Embryonic facial prominence (tissue), 1 donor: ENCODE data around the gene DENND4B.
"Not testable (repeated sequence)": the region's sequence is repeated elsewhere in the genome, so short reads cannot be mapped to it uniquely, and the experiment has no call there.

ENCODE experiments used
- DNase-seq: peaks from one replicate; pipeline ENCODE4 v3.0.0-alpha.2; 2016; ENCODE audit errors: extremely low spot score

The DENND4B gene

DNA sequence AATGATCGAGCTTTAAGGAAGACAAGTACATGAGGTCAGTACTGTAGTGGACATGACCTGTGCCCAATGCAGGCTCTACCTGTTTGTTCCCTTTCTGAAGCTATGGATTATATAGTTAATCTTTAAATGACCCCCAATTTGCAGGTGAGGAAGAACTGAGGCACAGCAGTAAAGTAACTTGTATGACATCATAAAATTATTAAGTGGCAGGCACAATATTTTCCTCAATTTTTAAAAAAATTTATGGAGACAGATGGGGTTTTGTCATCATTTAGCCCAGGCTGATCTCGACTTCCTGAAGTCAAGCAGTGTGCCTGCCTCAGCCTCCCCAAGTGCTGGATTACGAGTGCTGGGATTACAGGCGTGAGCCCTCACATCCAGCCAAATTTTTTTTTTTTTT is 20.1 kb downstream of the DENND4B start:
- no peak for DNase-seq

DNA sequence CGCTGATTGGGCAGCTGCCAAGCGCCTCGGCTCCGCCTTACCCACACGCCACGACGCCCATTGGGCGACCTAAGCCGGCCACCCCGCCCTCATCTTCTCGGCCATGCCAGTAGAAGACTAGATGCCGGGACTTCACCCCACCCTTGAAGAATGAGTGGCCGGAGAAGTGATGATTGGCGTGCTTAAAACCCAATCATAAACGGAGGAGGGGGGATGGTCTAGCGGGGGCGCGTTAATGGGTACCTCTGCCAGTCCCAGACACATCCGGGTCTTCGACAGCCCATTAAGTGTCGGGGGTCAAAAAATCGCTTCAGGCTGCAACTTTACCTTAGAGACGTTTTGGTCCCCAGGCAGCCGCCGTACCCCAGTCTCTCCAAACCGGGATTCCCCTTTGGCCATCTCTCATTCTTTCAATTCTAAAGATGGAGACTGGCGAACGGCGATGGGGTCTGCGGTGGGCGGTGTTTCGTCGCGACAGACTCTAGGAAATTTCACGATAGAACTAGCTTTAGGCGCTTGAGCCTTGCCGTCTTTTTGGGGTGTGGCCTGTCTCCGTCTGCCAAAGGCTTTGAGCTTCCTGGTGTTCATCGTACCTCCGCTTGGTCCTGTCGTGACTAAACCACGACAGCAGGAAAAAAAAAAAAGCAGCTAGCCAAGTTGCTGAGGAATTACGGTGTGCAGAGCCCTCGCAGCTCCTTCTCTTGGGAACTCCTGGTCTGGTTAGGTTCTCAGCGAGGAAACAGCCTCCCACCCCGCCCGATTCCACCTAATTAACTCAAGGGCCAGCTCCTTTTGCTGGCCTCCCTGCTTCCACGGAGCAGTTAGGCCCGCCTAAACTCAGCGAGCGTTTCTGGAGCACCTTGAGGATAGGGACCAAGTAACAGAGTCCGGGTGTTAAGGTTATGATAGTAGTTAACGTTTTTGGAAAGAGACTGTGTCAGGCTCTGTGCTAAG is 23.3 kb downstream of the DENND4B start, which contains the start of gene GATAD2B:
Gene GATAD2B, minus strand, starts transcription at position 1 of the 954 bp plus-strand sequence. CDS start 94,625 bp downstream, outside the sequence.
- peak; percentile 99 for DNase-seq

DNA sequence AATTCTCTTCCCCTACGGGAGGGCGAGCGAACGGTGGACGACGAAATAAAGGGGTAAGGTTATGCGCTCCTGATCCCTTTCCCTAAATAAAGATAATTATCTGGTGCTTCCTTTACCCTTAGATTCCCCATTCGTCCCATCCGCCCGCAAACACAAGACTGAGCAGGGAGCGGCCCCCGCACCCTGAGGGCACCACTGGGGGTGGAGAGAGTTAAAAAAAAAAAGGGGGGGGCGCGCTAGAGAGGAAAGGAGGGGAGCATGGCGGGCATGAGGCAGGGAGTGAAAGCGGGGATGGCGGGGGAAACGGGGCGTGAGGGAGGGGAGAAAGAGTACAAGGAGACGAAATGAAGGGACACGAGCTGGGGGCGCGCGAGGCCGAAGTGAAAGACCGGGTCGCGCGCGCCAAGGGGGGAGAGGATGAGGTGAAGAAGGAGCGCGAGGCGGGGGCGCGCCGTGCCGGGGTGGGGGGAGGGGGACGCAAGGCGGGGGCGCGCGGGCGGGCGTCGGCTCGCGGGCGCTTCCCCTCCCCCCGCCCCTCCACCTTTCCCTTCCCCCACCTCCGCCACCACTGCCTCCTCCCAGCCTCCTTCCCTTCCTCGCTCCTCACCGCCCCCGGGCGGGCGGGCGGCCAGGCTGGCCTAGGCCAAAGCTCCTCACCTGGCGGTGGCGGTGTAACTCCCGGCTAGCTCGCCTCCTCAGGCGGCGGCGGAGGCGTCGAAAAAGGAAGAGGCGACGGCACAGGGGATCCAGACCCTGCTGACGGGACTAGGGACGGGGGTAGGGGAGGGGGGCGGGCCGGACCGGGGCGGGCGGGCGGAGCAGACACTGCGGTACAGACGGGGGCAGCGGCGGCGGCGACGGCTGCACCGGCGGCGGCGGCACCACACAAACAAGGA is 24.2 kb downstream of the DENND4B start:
- peak; percentile 30 for DNase-seq

DNA sequence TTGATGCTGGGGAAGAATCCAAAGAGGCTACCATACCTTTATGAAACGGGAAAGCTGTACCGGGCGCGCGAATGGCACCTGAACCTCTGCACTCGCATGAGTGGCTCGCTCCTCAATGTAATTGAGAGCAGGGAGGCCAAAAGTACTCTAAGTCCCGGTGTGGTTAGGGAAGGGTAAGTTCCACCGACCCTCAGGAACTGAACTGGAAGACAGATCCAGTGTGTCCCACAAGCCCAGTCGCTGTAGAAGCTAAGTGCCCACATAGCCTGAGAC is 24.8 kb downstream of the DENND4B start:
- no peak for DNase-seq

DNA sequence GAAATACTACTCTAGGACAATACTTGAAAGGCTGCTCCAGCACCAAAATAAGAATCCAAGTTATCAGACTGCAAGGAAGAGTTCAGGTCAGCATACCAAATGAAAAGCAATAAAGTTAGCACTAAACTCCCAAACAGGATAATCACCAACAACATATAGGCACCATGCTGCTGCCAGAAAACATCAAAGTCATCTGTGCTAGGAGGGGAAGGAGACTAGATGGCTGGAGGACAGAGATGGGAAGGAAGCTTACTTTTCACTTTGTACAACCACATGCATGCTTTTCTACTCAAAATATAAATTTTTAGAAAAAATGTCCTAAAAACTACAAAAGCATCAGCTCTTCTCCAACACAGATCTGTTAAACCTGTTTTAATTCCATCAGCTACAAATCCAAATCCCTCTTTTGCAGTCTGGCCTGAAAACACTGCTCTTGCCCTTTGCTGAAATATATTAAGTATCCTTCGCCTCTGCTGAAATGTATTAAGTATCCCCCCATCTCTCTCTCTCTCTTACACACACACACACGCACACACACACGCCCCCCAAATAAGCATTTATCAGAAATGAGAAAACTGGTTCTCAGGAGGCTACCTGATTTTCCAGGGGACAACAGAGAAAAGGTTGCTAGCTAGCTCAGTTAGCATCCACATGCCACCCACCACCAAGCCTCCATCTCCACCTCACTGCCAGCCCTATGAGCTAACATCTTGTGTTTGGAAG is 25.3 kb downstream of the DENND4B start:
- DNase-seq, result no peak

DNA sequence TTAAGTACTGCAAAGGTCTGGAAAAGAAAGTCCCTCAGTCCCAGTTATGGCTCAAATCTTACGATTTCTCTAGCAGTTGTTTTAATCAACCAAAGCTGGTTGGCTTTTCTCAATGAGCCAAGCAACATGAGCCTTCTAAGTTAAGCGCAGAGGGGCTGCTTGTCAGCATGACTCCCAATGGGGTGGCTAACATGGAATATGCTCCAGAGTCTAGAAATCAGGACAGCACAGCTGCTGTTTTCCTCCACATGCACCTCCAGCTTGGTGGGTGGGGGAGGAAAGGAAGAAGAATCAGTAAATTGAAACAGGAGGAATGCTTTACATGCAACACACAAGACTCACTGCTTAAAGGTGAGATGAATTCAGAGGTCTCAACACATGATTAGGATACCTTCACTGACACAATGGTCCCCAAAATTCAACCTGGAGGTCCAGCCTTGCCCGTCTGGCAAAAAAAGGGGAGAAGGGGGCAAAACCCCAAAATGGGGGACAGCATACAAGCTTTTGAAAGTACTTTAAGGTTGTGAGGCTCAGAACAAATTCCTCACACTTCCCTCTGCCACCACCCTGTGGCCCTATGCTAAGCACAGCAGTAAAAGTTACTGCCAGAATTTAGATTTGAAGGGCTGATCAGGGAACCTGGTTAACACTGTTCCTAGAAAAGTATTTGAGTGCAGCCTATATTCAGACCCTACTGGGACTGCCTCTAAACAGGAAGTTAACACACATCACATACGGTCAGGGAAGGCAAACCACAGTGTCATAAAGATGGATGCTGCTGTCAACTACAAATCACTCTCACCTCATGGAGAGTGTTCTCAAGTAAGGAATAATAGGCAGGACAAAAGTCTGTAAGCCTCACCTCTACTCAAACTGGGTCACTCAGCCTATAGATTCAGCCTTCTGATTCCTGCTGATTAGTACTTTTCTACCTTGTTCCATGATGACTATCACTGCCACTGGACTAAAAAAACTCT is 26.4 kb downstream of the DENND4B start:
- no peak for DNase-seq

DNA sequence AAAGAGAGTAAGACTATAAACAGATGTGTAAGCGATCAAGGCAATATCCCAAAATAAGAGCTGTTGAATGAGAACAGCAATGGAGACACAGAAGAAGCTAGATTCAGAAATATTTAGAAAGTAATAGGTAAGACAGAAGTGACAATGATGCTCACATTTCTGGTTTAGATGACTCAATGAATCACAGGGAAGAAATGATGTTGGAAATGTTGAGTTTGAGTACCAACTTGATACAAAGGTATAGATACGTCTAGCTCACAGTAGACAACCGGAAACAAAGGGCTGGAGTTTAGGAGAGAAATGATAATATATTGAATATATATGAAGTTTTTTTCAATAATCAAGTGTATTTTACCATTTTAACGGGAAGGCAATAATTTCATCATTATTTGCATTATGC is 30.2 kb downstream of the DENND4B start:
- no peak for DNase-seq

DNA sequence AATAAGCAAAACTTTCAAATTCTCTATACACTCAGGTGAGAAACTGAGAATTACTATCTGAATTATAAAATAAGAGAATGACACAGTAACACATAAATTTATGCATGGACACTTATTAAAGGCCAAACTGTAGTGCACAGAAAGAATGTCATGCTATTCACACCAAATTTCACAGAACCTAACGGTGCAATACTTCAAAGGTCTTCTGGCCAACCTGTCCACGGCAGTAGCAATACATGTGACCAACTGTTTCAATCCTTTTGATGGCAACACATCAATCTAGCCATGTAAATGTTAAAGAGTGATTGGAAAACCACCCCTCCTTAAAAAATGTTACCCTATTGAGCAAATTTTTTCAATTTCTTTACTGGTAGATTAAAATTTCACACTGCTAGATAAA is 34.2 kb downstream of the DENND4B start:
- DNase-seq, result no peak

DNA sequence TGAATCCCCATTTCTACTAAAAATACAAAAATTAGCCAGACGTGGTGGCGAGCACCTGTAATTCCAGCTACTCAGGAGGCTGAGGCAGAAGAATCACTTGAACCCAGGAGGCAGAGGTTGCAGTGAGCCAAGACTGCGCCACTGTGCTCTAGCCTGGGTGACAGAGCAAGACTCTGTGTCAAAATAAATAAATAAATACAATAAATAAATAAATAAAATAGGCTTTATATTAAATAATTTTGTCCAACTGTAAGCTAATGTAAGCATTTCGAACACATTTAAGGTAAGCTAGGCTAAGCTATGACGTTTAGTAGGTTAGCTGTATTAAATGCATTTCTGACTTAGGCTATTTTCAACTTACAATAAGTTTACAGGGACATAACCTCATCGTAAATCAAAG is 36.0 kb downstream of the DENND4B start:
- DNase-seq, result not testable (repeated sequence)

DNA sequence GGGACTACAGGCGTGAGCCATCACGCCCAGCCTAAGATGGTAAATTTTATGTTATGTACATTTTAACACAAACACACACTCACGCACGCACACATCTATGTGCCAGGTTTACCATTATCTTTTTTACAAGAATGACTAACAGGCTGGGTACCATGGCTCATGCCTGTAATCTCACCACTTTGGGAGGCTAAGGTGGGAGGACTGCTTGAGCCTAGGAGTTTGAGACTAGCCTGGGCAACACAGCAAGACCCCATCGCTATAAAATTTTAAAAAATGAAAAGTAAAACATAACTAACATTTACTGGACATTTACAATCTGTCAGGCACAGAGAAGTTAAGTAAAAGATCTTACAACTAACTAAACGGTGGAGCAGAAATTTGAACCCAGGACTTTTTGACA is 38.4 kb downstream of the DENND4B start:
- no peak for DNase-seq

DNA sequence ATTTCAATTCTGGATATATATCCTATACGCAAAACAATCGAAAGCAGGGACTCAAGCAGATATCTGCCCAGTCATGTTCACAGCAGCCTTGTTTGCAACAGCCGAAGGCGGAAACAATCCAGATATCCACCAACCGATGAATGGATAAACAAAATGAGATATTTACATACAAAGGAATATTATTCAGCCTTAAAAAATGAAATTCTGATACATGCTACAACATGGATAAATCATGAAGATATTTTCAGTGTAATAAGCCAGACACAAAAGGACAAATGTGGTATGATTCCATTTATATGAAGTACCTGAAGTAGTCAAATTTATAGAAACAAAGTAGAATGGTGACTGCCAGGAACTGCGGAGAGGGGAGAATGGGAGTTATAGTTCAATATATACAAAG is 39.4 kb downstream of the DENND4B start:
- no peak for DNase-seq

DNA sequence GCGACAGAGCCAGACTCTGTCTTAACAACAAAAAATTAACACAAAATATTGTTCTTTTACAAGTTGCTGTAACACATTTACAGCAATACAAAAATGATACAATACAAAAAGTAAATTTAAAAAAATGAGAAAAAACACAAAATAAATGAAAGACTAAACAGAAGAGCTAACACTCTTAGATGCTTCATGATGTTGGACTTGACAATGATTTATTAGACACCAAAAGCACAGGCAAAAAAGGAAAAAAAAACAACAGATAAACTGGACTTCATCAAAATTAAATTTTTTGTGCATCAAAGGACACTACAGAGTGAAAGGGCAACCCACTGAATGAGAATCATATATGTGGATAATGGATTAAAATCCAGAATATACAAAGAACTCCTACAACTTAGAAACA is 40.1 kb downstream of the DENND4B start:
- DNase-seq, result no peak

DNA sequence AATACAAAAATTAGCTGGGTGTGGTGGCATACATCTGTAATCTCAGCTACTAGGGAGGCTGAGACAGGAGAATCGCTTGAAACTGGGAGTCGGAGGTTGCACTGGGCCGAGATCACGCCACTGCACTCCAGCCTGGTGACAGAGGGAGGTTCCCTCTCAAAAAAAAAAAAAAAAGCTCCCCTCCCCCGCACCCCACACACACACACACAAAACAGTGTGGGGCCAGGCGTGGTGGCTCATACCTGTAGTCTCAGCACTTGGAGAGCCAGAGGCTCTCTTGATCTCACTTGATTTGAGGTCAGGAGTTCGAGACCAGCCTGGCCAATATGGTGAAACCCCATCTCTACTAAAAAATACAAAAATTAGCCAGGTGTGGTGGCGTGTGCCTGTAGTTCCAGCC is 40.6 kb downstream of the DENND4B start:
- not testable (repeated sequence) for DNase-seq

DNA sequence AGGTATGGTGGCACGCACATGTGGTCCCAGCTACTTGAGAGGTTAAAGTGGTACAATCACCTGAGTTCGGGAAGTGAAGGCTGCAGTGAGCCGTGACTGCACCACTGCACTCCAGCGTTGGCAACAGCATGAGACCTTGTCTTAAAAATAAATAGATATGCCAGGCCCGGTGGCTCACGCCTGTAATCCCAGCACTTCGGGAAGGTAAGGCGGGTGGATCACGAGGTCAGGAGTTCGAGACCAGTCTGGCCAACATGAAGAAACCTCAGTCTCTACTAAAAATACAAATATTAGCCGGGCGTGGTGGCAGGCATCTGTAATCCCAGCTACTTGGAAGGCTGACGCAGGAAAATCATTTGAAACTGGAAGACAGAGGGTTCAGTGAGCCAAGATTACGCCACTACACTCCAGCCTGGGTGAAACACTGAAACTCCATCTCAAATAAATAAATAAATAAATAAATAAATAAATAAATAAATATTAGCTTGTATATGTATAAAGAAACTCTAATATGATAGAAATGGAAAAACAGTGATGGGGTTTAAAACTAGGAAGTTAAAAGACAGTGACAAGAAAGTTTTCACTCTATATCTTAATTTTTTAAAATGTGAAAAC is 42.6 kb downstream of the DENND4B start:
- no peak for DNase-seq

DNA sequence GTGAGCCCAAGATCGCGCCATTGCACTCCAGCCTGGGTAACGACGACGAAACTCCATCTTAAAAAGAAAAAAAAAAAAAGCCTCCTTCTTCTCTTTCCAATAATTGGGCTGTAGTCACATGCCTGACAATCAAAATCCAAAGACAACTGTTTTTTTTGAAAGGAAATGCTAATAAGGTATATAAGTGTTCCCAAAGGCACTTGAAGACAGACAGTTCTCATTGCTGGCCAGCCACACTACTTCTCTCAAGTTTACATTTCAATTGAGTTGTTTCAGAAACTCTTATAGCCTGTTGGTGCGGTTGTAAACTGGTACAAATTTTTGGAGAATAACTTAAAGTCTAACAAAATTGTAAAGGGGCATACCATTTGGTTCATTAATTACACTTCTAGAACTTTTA is 47.0 kb downstream of the DENND4B start:
- DNase-seq, result no peak

DNA sequence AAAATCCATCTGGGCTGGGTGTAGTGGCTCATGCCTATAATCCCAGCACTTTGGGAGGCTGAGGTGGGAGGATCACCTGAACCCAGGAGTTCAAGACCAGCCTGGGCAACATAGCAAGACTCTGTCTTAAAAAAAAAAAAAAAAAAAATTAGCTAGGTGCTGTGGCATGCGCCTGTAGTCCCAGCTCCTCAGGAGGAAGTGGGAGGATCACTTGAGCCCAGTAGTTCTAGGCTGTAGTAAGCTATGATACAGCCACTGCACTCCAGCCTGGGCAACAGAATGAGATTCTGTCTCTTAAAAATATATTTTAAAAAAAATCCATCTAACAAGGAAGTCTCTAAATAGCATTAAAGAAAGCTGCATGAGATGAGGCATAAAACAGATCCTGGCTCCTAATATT is 50.7 kb downstream of the DENND4B start:
- DNase-seq, result not testable (repeated sequence)

DNA sequence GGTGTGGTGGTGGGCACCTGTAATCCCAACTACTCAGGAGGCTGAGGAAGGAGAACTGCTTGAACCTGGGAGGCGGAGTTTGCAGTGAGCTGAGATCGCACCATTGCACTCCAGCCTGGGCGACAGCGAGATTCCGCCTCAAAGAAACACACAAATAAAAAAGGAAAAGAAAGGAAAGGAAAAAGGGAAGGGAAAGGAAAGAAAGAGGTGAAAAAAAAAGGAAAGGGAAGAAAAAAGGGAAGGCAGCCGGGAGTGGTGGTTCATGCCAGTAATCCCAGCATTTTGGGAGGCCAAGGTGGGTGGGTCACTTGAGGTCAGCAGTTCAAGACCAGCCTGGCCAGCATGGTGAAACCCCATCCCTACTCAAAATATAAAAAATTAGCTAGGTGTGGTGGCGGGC is 55.5 kb downstream of the DENND4B start:
- DNase-seq, result not testable (repeated sequence)

DNA sequence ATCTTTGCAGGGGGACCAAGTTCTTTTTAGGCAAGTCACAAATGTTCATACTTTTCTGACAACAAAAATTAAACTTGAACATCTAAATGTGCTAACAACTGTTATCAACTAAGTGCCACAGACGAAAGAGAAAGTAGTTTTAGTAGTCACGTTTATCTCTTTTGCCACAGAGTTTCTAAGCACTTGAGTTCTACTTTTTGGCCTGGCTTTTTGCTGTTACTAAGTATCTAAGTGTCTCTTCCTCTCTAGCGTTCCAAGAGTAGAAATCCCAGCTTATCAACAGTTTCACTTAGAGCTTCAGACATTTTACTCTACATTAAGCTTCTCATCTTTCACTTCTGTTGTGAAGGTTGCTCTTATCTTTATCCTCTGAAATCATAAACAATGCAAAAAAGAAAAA is 58.0 kb downstream of the DENND4B start:
- DNase-seq, result no peak

DNA sequence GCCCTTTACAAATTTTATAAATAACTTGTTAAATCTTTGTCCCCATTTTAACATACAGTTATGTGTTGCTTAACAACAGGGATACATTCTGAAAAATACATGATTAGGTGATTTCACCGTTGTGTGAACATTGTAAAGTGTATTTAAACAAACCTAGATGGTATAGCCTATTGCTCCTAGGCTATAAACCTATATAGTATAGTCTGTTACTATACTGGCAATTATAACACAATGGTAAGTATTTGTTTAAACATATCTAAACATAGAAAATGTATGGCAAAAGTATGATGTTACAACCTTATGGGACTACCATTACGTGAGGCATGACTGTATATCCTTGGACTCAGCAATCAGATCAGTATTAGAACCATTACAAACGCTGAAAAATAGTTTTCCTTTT is 60.4 kb downstream of the DENND4B start:
- DNase-seq, result no peak

DNA sequence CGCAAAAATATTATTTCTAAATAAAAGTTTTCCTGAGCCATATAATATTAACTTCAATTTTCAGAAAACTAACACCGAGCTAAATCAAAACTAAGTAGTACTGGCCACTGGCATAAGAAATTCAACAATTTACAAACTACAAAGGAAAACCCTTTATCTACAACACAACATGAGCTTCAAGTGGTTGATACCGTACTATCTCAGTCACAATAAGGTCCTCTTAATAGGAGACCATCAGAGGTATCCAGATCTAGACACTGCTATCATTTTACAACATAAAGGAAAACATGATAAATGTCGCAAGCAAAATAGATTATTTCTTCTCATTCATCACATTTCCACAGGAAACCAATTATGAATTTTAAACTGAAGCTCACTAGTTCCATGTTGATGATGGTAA is 63.3 kb downstream of the DENND4B start:
- DNase-seq, result no peak
